ENCODE measurements around the gene ITGB2. TPM values are rescaled to one million over a fixed set of nuclear protein-coding genes. Genes with fewer than 3 reads are reported as not detected.
"Not testable (repeated sequence)": the region's sequence is repeated elsewhere in the genome, so short reads cannot be mapped to it uniquely, and the experiment has no call there.

The ITGB2 gene
- total RNA-seq, 1 donor from 2014 or later = 0.34 TPM

- DNase-seq = no peak
Observed at GRCh38 chr21:44925378-44925755, 4.7 kb upstream of the ITGB2 start.

GRCh38 chr21:44924606-44925377 is 4.1 kb upstream of the ITGB2 start:
- DNase-seq = no peak

DNA sequence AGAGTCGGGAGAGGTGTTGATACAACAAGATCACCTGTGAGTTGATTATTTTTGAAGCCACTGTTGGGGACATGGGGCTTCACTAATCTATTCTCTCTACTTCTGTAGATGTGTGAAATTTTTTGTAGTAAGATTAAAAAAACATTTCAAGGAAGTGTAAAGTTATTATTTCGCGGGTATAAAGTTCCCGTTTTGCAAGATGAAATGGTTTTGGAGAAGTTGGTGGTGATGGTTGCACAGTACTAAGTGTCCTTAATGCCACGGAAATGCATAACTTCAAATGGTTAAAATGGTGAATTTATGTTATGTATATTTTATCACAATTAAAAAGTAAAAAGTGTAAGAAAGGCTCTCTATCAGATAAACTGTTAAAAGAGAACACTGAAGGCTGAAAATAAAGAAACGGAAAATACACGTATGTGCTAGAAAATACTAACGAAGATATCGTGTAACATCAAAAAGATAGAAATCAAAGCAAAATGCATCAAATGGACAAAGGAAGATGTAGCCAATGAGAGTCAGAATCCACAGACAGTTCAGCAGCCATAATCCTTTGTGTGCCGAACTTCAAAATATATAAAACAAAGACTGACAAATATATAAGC is 2.9 kb upstream of the ITGB2 start:
- no peak for DNase-seq

DNA sequence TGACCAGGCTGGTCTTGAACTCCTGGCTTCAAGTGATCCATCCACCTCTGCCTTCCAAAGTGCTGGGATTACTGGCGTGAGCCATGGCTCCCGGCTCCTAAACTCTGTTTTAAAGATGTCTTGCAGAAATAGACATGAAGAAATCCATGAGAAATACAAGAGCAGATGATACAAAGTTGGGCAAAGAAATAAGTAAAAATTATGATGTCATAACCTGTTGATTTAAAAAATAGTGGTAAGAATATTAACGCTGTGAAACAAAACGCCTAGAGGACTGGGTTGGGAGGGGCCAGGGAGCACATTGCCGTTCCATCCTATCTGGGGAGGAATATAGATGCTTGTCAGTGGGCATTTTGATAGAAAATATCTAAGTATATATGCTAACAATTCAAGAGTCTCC is 1.2 kb upstream of the ITGB2 start:
- DNase-seq = no peak

DNA sequence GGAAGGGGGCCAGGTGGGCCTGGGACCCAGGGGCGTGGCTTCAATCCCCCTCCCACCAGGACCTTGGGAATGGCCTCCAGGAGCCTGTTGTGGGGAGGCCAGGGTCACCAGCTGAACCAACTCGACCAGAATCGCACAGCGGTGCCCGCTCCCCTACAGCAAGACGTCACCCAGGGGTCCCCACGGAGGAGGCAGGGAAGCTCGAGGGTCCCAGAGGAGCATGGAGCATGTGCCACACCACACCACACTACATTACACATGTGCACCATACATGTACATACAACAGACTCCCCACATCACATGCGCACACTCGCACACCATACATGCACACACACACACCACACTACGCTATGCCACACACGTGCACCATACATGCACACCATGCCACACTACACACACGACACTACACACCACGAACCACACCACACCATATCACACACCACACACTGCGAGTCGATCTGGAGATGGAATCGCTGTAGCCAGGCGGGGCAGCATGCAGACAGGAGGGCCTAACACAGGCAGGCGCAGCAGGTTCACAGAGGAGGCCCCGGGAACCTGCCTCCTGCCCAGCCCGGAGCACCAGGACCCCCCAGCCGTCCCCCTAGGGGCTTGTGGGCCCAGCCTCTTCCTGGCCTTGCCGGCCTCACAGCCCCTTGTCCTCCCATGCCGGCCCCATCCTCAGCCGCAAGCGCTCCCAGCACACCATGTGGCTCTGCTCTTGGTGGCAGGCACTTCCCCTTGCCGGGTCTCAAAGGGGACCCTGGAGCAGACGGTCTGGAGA is 596 bp downstream of the ITGB2 start:
- DNase-seq = no peak

GRCh38 chr21:44919111-44919912 is 1.4 kb downstream of the ITGB2 start:
- no peak for DNase-seq

- DNase-seq = no peak
Observed at GRCh38 chr21:44918581-44919033, 2.1 kb downstream of the ITGB2 start.

GRCh38 chr21:44918107-44918470 is 2.6 kb downstream of the ITGB2 start:
- no peak for DNase-seq

DNA sequence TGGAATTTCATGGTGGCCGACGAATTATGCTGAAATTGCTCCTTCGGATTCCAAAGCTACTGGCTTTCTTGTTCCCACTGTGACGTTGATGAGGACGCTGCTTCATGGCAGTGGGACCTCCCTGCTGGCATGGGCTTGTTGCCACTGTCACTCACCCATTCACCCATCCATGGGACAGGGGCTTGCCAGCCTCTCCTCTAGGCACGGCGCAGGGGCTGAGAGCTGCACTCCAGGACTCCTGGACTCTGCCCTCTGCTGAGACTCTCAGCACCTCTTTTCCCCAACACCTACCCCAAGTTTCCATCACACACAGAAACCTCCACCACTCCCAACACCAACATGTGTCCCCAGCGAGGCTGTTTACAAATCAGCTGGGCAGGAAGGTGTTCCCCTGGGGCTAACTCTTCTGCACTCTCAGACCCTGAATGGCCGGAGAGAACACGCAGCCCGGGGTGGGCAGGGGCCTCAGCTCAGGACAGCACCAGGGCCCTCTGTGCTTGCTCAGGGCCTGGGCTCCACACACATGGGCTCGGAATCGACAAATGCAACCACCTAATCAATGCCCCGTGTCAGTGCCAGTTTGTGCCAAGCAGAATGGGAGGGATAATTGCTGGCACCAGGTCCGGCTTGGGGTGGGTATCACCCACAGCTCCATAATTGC is 3.1 kb downstream of the ITGB2 start:
- DNase-seq = no peak

- peak; percentile 30 for DNase-seq
Observed at GRCh38 chr21:44916965-44917364, 3.7 kb downstream of the ITGB2 start.

- no peak for DNase-seq
Observed at GRCh38 chr21:44914176-44914874, 6.4 kb downstream of the ITGB2 start.

DNA sequence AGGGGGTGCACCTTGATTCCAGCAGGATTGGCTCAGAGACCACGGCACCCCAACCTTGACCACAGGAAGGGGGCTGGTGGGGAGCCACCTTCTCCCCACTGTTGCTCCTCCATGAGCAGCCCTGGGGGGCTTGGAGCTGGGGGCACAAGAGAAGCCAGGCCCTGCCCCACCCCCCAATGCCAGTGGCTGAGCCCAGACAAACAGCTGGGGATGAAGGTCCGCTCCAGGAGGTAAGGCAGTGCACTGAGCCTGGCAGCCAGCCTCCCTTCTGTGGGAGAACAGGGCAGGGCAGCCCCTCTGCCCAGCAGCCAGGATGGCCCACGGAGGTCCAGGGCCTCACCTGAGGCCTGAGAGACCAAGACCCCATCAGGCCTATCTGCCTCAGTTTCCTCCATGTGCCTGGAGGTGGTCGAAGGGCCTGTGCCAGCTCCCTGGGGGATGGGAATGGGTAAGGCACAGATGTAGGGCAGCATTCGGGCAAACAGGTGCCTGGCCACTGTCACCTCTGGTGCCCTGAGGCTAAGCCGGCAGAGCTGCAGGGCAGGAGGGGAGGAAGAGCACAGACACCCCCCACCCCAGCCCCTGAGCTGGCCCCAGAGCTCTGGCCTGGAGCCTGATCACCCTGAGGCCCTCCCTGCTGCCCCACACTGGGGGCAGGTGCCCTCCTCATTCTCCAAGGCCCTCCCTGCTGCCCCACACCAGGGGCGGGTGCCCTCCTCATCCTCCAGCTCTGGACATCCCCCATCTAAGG is 7.1 kb downstream of the ITGB2 start:
- DNase-seq = no peak

DNA sequence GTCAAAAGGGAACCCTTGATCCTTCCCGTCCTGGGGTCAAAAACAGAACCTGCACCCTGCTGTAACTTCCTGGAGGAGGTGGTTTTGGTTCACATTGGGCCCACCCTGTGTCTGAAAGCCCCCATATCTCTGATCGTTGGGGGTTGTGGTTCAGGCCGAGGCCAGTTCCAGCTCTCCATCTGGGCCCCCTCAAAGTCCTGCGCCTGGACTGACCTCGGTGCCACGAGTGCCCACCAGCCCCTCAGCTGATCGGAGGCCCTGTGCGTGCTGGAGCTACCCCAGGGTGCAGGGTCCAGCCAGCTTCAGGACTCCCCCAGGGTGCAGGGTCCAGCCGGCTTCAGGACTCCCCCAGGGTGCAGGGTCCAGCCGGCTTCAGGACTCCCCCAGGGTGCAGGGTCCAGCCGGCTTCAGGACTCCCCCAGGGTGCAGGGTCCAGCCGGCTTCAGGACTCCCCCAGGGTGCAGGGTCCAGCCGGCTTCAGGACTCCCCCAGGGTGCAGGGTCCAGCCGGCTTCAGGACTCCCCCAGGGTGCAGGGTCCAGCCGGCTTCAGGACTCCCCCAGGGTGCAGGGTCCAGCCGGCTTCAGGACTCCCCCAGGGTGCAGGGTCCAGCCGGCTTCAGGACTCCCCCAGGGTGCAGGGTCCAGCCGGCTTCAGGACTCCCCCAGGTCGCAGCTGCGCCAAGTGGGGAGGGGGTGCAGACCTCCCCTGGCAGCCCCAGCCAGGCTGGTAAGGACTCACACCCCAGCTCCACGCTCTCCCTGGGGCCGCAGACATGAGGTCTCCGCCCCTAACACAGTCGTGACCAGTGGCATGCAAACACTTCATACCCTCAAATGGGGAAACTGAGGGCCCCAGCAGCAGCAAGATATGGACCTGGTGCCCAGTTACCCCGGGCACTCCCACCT is 7.9 kb downstream of the ITGB2 start:
- DNase-seq = not testable (repeated sequence)

DNA sequence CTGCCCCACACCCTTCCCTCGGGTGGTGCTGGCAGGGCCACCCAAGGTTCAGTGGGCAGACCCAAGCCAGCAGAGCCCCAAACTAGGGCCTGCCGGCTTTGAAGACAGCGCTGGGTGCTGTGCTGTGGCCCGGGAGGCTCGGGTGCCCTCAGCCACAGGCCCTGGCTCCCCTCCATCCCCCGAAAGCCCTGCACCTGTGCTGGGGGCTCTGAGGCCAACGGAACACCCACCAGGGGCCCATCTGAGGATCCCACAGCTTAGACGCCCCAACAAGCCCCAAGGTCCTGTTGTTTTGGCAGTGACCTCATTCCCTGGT is 8.6 kb downstream of the ITGB2 start:
- DNase-seq = no peak

GRCh38 chr21:44911384-44912157 is 9.1 kb downstream of the ITGB2 start:
- peak; percentile 80 for DNase-seq

- no peak for DNase-seq
Observed at GRCh38 chr21:44911068-44911383, 9.7 kb downstream of the ITGB2 start.

DNA sequence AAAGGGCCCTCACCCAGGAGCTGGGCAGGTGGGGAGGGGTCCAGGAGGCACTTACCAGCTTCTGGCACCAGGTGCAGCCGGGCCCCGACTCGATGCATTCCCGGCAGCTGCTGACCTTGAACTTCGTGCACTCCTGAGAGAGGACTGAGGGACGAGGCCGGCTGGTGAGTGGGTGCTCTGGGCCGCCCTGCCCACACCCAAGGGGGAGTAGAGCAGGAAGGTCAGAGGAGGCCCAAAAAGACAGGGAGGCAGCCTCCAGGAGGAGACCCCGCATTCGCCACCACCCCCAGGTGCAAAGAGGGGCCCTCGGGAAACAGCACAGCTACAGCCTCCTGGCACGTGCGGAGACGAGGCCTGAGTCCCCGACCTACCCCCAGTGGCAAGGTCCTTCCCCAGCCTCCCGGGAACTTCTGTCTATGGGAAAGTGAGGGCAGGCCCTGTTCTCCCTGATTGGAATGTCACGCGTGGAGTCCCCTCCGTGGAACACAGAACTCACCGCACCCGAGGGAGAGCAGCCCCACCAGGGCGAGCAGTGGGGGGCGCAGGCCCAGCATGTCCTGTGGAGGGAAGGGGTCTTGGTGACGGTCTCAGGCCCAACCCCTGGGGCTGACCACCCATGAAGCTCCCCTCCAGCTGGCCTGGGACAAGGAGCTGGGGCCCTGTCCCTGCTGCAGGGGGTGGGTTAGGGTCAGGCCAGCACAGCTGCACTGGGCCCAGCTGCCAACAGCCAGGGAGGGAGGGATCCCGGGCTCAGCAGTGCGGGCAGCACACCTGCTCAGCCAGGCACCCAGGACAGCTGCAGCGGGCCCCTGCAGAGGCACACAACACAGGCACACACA is 10.3 kb downstream of the ITGB2 start:
- DNase-seq = no peak

DNA sequence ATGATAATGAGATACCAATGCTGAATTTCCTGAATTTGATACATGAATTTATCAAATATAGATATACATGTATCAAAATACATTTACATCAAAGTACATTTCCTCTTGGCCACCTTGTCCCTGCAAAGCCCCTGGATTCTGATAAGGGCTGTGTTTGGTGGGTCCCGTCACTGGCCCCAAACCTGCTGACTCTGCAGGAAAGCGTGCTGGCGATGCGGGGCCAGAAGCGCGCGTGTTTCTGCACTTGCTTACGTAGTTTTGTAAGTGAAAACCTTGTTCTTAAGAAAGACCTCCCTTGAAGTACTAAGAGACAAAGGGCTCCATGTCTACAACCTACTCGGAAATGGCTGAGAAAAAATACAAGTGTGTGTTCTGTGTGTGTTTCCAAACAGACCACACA is 11.0 kb downstream of the ITGB2 start:
- DNase-seq = no peak

Data from dermis blood vessel endothelial cell (primary cell).